Measurements from ENCODE around the gene PHOX2A.
"Not testable (repeated sequence)": the region's sequence is repeated elsewhere in the genome, so short reads cannot be mapped to it uniquely, and the experiment has no call there.

PHOX2A gene

DNA sequence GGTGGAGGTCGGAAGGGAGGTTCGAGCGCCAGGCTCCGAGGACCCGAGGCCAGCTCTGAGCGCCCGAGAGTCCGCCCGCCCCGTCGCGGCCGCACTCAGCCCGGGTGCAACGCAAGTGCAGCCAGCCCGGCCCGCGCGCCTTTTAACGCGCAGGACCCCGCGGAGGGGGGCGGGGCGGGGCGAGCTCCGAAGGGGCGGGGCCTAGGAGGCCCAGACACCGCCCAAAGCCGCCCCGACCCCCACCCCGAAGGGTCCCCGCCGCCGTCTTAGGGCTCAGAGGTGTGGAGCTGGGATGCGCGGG, at the start of gene PHOX2A:
Gene PHOX2A (minus strand): TSS at position 117 of the 301 bp plus-strand sequence. CDS start 172 bp downstream, outside the sequence.
- Histone ChIP-seq H3K4me1 (ENCODE audit: insufficient read depth, low read length) (peaks cover 12% of the 10 kb centered on the region), H3K4me3 (ENCODE audit: low read length) (peak within 1 kb of the TSS; percentile 16), H3K9me3 (ENCODE audit: low read length) (peaks cover 15% of the 10 kb centered on the region), H3K36me3 (ENCODE audit: insufficient read depth, low read length) (no peaks in the 10 kb centered on the region), H3K27me3 (ENCODE audit: insufficient read depth, low read length) (peaks cover 88% of the 10 kb centered on the region), H2AFZ (ENCODE audit: low read depth, low read length) (no peak within 1 kb of the TSS)

DNA sequence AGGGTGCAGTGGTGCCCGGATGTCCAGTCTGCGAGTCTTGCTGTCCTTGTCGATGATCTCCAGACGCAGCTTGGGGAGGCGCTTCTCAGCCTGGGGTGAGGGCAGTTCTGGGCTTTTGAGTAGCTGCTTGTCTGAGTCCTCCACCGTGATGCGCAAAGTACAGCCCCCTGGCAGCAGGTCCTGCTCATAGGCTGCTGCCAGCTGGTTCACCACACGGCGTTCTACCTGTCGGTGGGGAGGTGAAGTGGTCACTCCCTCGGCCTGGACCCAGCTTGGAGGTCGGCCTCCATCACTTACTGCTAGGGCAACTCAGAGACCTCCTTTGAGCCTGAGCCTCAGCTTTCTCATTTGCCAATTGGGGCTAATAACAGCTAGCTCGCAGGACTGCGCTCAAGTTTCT, 49.4 kb upstream of the PHOX2A start:
- Histone ChIP-seq H3K4me3 (ENCODE audit: low read length) (no peak overlapping the region), H2AFZ (ENCODE audit: low read depth, low read length) (no peak overlapping the region), H3K4me1 (ENCODE audit: insufficient read depth, low read length) (no peaks in the 10 kb centered on the region), H3K9me3 (ENCODE audit: low read length) (no peaks in the 10 kb centered on the region), H3K27me3 (ENCODE audit: insufficient read depth, low read length) (no peaks in the 10 kb centered on the region), H3K36me3 (ENCODE audit: insufficient read depth, low read length) (peaks cover 19% of the 10 kb centered on the region)

DNA sequence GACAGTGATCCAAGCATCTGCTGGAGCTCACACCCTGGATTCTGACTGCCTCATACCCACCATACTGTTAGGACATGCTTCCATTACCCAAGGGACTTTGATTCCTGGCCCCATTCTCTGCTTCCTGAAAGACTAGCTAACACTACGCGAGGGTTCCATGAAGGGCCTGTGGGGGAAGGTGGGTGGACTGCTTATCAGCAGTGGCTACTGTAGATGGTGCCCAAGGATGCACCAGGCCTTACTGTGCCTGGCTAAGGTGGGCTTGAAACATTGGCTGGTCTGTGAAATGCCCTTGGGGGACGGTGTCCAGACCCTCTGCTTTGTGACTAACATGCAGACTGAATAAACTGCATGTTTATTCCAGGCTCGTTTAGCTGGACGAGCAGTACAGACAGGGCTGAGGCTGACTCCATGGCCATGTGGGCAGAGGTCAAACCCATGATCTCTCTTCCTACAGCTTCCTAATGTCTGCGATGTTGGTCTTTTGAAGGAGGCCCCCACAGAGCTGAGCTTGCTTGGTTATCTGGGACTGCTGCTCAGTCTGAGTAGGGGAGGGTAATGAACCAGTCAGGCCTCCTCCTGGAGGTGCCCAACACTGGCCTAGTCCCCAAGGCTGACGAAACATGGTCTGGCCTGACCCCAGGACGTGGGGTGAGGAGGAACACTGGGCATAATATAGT, 48.3 kb upstream of the PHOX2A start:
- peaks cover 19% of the 10 kb centered on the region for H3K36me3 ChIP-seq (ENCODE audit: insufficient read depth, low read length)
- no peaks in the 10 kb centered on the region for H3K4me1 ChIP-seq (ENCODE audit: insufficient read depth, low read length)
- H3K9me3 ChIP-seq (ENCODE audit: low read length): no peaks in the 10 kb centered on the region
- H3K4me3 ChIP-seq (ENCODE audit: low read length): no peak overlapping the region
- no peak overlapping the region for H2AFZ ChIP-seq (ENCODE audit: low read depth, low read length)
- no peaks in the 10 kb centered on the region for H3K27me3 ChIP-seq (ENCODE audit: insufficient read depth, low read length)

GRCh38 chr11:72290741-72291140, 46.8 kb upstream of the PHOX2A start:
- H3K27me3 ChIP-seq (ENCODE audit: insufficient read depth, low read length); H3K4me3 ChIP-seq (ENCODE audit: low read length); H3K4me1 ChIP-seq (ENCODE audit: insufficient read depth, low read length); H3K9me3 ChIP-seq (ENCODE audit: low read length); H2AFZ ChIP-seq (ENCODE audit: low read depth, low read length): not testable (repeated sequence)
- peaks cover 19% of the 10 kb centered on the region for H3K36me3 ChIP-seq (ENCODE audit: insufficient read depth, low read length)

DNA sequence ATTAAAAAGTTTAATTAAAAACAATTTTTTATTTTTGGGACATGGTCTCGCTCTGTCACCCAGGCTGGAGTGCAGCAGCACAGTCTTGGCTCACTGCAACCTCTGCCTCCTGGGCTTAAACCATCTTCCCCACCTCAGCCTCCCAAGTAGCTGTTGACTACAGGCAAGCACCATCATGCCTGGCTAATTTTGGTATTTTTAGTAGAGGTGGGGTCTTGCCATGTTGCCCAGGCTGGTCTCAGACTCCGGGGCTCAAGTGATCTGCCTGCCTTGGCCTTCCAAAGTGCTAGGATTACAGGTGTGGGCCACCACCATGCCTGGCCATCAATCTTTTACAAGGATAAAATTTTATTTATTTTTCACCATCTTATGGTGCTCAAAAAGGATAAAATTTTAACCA, 43.3 kb upstream of the PHOX2A start:
- H3K4me3 ChIP-seq (ENCODE audit: low read length): no peak overlapping the region
- no peaks in the 10 kb centered on the region for H3K9me3 ChIP-seq (ENCODE audit: low read length)
- H3K36me3 ChIP-seq (ENCODE audit: insufficient read depth, low read length): no peaks in the 10 kb centered on the region
- no peaks in the 10 kb centered on the region for H3K4me1 ChIP-seq (ENCODE audit: insufficient read depth, low read length)
- H2AFZ ChIP-seq (ENCODE audit: low read depth, low read length): no peak overlapping the region
- H3K27me3 ChIP-seq (ENCODE audit: insufficient read depth, low read length): peaks cover 2% of the 10 kb centered on the region

- Histone ChIP-seq H3K27me3 (ENCODE audit: insufficient read depth, low read length) (peaks cover 2% of the 10 kb centered on the region), H3K36me3 (ENCODE audit: insufficient read depth, low read length) (no peaks in the 10 kb centered on the region), H3K4me3 (ENCODE audit: low read length) (no peak overlapping the region), H3K9me3 (ENCODE audit: low read length) (no peaks in the 10 kb centered on the region), H3K4me1 (ENCODE audit: insufficient read depth, low read length) (no peaks in the 10 kb centered on the region), H2AFZ (ENCODE audit: low read depth, low read length) (no peak overlapping the region)
Observed at GRCh38 chr11:72283947-72284346, 40.0 kb upstream of the PHOX2A start.

DNA sequence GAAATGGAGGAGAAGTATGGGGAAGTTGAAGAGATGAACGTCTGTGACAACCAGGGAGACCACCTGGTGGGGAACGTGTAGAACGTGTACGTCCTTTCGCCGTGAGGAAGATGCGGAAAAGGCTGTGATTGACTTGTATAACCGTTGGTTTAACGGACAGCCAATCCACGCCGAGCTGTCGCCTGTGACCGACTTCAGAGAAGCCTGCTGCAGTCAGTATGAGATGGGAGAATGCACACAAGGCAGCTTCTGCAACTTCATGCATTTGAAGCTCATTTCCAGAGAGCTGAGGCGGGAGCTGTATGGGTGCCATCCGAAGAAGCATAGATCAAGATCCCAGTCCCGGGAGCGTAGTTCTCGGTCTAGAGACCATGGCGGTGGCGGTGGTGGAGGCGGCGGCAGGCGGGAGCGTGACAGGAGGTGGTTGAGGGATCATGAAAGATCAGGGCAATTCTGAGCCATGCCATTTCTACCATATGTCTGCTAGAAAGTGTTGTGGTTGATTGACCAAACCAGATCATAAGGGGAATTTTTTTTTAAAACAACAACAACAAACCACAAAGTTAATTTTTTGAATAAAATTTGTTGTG, 36.8 kb upstream of the PHOX2A start:
- no peak overlapping the region for H2AFZ ChIP-seq (ENCODE audit: low read depth, low read length)
- no peaks in the 10 kb centered on the region for H3K4me1 ChIP-seq (ENCODE audit: insufficient read depth, low read length)
- H3K27me3 ChIP-seq (ENCODE audit: insufficient read depth, low read length): peaks cover 2% of the 10 kb centered on the region
- H3K36me3 ChIP-seq (ENCODE audit: insufficient read depth, low read length): no peaks in the 10 kb centered on the region
- H3K9me3 ChIP-seq (ENCODE audit: low read length): no peaks in the 10 kb centered on the region
- H3K4me3 ChIP-seq (ENCODE audit: low read length): no peak overlapping the region

DNA sequence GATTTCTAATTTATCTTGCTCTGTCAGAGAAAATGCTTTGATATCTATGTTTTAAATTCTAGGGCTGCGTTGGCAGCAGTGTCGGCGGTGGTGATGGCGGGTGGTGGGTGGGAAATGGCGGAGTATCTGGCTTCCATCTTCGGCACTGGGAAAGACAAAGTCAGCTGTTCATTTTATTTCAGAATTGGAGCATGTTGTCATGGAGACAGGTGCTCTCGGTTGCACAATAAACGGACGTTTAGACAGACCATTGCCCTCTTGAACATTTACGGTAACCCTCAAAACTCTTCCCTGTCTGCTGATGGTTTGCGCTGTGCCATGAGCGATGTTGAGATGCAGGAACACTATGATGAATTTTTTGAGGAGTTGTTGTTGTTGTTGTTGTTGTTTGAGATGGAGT, 36.1 kb upstream of the PHOX2A start:
- Histone ChIP-seq H3K4me1 (ENCODE audit: insufficient read depth, low read length) (no peaks in the 10 kb centered on the region), H3K36me3 (ENCODE audit: insufficient read depth, low read length) (no peaks in the 10 kb centered on the region), H2AFZ (ENCODE audit: low read depth, low read length) (no peak overlapping the region), H3K4me3 (ENCODE audit: low read length) (no peak overlapping the region), H3K27me3 (ENCODE audit: insufficient read depth, low read length) (peaks cover 2% of the 10 kb centered on the region), H3K9me3 (ENCODE audit: low read length) (no peaks in the 10 kb centered on the region)

DNA sequence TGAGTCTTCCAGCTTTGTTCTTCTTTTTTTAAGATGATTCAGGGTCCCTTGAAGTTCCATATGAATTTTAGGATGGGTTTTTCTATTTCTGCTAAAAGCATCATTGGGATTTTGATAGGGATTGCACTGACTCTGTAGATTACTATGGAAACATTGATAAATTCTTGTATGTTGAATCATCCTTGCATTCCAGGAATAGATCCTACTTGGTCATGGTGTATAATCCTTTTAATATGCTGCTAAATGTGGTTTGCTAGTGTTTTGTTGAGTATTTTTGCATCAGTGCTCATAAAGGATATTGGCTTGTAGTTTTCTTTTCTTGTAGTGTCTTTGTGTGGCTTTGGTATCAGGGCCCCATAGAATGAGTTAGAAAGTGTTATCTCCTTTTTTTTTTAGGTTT, 34.9 kb upstream of the PHOX2A start:
- Histone ChIP-seq H3K4me3 (ENCODE audit: low read length) (no peak overlapping the region), H2AFZ (ENCODE audit: low read depth, low read length) (no peak overlapping the region), H3K27me3 (ENCODE audit: insufficient read depth, low read length) (no peaks in the 10 kb centered on the region), H3K4me1 (ENCODE audit: insufficient read depth, low read length) (no peaks in the 10 kb centered on the region), H3K9me3 (ENCODE audit: low read length) (no peaks in the 10 kb centered on the region), H3K36me3 (ENCODE audit: insufficient read depth, low read length) (no peaks in the 10 kb centered on the region)

DNA sequence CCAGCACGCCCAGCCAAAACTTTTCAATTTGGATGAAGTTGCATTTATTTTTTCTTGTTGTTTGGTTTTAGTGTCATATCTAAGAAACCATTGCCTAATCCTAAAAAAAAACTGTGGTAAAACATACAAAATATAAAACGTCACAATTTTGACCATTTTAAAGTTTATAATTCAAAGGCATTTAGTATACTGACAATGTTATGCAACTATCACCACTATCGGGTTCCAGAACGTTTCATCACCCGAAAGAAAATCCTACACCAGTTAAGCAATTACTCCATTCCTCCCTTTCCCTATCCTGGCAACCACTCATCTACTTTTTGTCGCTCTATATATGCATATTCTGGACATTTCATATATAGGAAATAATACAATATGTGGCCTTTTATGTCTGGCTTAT, 30.5 kb upstream of the PHOX2A start:
- no peaks in the 10 kb centered on the region for H3K27me3 ChIP-seq (ENCODE audit: insufficient read depth, low read length)
- H3K4me1 ChIP-seq (ENCODE audit: insufficient read depth, low read length): no peaks in the 10 kb centered on the region
- H3K9me3 ChIP-seq (ENCODE audit: low read length): no peaks in the 10 kb centered on the region
- H3K4me3 ChIP-seq (ENCODE audit: low read length): no peak overlapping the region
- no peaks in the 10 kb centered on the region for H3K36me3 ChIP-seq (ENCODE audit: insufficient read depth, low read length)
- no peak overlapping the region for H2AFZ ChIP-seq (ENCODE audit: low read depth, low read length)

GRCh38 chr11:72271980-72272379, 28.0 kb upstream of the PHOX2A start:
- no peaks in the 10 kb centered on the region for H3K9me3 ChIP-seq (ENCODE audit: low read length)
- no peak overlapping the region for H2AFZ ChIP-seq (ENCODE audit: low read depth, low read length)
- H3K27me3 ChIP-seq (ENCODE audit: insufficient read depth, low read length): no peaks in the 10 kb centered on the region
- H3K36me3 ChIP-seq (ENCODE audit: insufficient read depth, low read length): no peaks in the 10 kb centered on the region
- no peaks in the 10 kb centered on the region for H3K4me1 ChIP-seq (ENCODE audit: insufficient read depth, low read length)
- no peak overlapping the region for H3K4me3 ChIP-seq (ENCODE audit: low read length)

DNA sequence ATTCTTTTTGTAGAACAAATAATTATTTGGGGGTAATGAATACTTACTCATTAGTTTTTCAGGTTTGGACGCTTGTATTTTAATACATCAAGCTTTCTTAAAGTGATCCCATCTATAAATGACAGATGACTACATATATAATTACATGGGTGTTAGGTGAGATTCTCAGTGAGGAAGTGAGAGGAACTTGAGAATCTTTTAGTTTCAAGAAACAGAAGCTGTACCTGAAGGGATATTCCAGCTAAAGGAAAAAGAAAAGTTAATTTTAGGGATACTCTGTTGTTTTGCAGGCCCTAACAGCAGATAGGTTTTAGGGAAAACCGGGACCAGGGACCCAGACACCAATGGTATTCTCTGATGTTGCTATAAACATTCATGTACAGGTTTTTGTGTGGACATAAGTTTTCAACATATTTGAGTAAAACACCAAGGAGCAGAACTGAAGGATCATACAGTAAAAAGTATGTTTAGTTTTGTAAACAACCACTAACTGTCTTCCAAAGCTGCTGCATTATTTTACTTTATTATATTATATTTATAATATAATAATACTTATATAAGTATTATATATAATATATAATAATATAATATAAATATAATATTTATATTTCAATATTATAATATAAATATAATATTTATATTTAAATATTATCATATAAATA, 24.1 kb upstream of the PHOX2A start:
- Histone ChIP-seq H2AFZ (ENCODE audit: low read depth, low read length) (no peak overlapping the region), H3K4me1 (ENCODE audit: insufficient read depth, low read length) (no peaks in the 10 kb centered on the region), H3K4me3 (ENCODE audit: low read length) (no peak overlapping the region), H3K9me3 (ENCODE audit: low read length) (no peaks in the 10 kb centered on the region), H3K27me3 (ENCODE audit: insufficient read depth, low read length) (peaks cover 7% of the 10 kb centered on the region), H3K36me3 (ENCODE audit: insufficient read depth, low read length) (no peaks in the 10 kb centered on the region)

DNA sequence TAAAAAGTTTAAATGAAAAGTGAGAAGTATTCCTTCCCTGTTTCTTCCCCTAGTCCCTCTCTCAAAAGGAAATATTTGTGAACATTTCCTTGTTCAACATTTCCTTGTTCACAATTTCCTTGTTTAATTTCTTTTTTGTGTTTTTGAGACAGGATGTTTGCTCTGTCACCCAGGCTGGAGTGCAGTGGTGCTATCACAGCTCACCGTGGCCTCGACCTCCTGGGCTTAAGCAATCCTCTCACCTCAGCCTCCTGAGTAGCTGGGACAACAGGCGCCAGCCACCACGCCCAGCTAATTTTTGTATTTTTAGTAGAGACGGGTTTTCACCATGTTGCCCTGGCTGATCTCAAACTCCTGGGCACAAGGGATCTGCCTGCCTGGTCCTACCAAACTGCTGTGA, 23.0 kb upstream of the PHOX2A start:
- not testable (repeated sequence) for H3K4me3 ChIP-seq (ENCODE audit: low read length); H3K27me3 ChIP-seq (ENCODE audit: insufficient read depth, low read length); H2AFZ ChIP-seq (ENCODE audit: low read depth, low read length); H3K36me3 ChIP-seq (ENCODE audit: insufficient read depth, low read length); H3K4me1 ChIP-seq (ENCODE audit: insufficient read depth, low read length); H3K9me3 ChIP-seq (ENCODE audit: low read length)

- Histone ChIP-seq H3K27me3 (ENCODE audit: insufficient read depth, low read length) (peaks cover 7% of the 10 kb centered on the region), H3K4me3 (ENCODE audit: low read length) (no peak overlapping the region), H2AFZ (ENCODE audit: low read depth, low read length) (no peak overlapping the region), H3K4me1 (ENCODE audit: insufficient read depth, low read length) (no peaks in the 10 kb centered on the region), H3K9me3 (ENCODE audit: low read length) (no peaks in the 10 kb centered on the region), H3K36me3 (ENCODE audit: insufficient read depth, low read length) (no peaks in the 10 kb centered on the region)
Observed at GRCh38 chr11:72265951-72266350, 22.0 kb upstream of the PHOX2A start.

All from neuron (in vitro differentiated cells).